ENCODE results near the gene GABARAPL2. TPM values are rescaled to one million over a fixed set of nuclear protein-coding genes. Genes with fewer than 3 reads are reported as not detected.
A peak's percentile ranks its signal among the peaks of the same experiment; 100 is the strongest.

Gene GABARAPL2
- total RNA-seq, 1 donor from 2014 or later: 87.0 TPM

GRCh38 chr16:75558846-75559401 lies 7.3 kb upstream of the GABARAPL2 start:
- TF ChIP-seq, protein P1, sequence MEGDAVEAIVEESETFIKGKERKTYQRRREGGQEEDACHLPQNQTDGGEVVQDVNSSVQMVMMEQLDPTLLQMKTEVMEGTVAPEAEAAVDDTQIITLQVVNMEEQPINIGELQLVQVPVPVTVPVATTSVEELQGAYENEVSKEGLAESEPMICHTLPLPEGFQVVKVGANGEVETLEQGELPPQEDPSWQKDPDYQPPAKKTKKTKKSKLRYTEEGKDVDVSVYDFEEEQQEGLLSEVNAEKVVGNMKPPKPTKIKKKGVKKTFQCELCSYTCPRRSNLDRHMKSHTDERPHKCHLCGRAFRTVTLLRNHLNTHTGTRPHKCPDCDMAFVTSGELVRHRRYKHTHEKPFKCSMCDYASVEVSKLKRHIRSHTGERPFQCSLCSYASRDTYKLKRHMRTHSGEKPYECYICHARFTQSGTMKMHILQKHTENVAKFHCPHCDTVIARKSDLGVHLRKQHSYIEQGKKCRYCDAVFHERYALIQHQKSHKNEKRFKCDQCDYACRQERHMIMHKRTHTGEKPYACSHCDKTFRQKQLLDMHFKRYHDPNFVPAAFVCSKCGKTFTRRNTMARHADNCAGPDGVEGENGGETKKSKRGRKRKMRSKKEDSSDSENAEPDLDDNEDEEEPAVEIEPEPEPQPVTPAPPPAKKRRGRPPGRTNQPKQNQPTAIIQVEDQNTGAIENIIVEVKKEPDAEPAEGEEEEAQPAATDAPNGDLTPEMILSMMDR (conservative IDR thresholded peaks at IDR 0.05): no peak
- no peak for DNase-seq (ENCODE audit: low read depth, low spot score)
- H3K27me3 Mint-ChIP-seq (ENCODE audit: low read depth): peaks cover 3% of the 10 kb centered on the region
- H3K4me3 Mint-ChIP-seq: peak overlapping the region; percentile 65
- H3K9me3 Mint-ChIP-seq: no peaks in the 10 kb centered on the region
- peak overlapping the region; percentile 10 for H3K27ac Mint-ChIP-seq (ENCODE audit: unreplicated experiment)
- H3K4me1 Mint-ChIP-seq: peaks cover 39% of the 10 kb centered on the region
- no peaks in the 10 kb centered on the region for H3K36me3 Mint-ChIP-seq (ENCODE audit: low read depth)

DNA sequence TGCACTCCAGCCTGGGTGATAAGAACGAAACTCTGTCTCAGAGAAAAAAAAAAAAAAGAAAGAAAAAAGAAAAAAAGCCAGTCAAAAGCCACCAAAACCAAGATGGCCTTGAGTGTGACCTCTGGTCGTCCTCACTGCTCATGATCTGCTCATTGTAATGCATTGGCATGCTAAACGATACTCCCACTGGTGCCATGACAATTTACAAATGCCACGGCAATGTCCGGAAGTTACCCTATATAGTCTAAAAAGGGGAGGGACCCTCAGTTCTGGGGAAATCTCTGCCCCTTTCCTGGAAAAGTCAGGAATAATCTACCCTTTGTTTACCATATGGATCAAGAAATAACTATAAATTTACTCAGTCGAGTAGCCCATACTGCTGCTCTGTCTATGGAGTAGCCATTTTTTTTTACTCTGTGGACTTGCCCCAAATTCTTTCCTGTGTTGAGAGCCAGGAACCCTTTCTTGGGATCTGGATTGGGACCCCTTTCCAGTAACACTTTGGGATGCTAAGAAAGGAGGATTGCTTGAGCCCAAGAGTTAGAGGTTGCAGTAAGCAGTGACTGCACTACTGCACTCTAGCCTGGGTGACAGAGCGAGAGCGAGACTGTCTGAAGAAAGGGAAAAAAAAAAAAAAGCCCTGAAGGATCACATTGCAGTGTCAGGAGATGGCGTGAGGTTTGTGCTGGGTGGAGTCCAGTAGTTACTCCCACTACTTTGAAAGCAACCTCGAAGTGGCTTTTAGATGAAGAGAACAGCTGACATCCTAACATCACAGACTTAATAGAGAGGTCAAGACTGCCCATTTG lies 6.4 kb upstream of the GABARAPL2 start:
- Mint-ChIP-seq H3K4me1 (peaks cover 34% of the 10 kb centered on the region), H3K9me3 (no peaks in the 10 kb centered on the region), H3K4me3 (peak overlapping the region; percentile 77), H3K36me3 (ENCODE audit: low read depth) (no peaks in the 10 kb centered on the region), H3K27me3 (ENCODE audit: low read depth) (peaks cover 7% of the 10 kb centered on the region), H3K27ac (ENCODE audit: unreplicated experiment) (peak overlapping the region; percentile 96)
- DNase-seq (ENCODE audit: low read depth, low spot score): no peak
- TF ChIP-seq, protein P1 (conservative IDR thresholded peaks at IDR 0.05): no peak

- Mint-ChIP-seq H3K27ac (ENCODE audit: unreplicated experiment) (peak overlapping the region; percentile 79), H3K36me3 (ENCODE audit: low read depth) (no peaks in the 10 kb centered on the region), H3K4me1 (peaks cover 24% of the 10 kb centered on the region), H3K27me3 (ENCODE audit: low read depth) (peaks cover 11% of the 10 kb centered on the region), H3K9me3 (no peaks in the 10 kb centered on the region), H3K4me3 (peak overlapping the region; percentile 97)
- no peak for DNase-seq (ENCODE audit: low read depth, low spot score)
- TF ChIP-seq, protein P1 (conservative IDR thresholded peaks at IDR 0.05): no peak
These were observed 539 bp upstream of the GABARAPL2 start for GRCh38 chr16:75565640-75566039.

DNA sequence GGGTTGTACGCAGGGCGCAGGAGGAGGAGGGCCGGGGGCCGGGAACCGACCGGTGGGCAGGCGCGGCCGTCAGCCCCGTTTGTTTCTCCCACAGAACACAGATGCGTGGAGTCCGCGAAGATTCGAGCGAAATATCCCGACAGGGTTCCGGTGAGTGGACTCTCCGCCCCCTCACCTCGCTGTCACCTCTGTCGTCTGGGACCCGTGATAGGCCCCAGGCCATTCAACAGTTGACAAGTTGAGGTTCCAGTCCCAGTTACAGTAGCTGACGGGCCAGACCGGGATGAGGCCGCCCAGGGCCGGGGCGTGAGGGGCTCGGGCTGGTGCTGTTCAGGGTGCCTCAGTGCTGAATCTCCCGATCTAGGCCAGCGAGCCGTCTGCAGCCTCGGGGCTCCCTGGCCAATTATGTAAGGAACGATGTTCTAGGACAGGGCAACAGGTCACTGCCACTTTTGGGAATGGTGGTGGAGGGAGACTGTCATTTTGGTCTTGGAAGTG lies 628 bp downstream of the GABARAPL2 start:
- DNase-seq (ENCODE audit: low read depth, low spot score): no peak
- Mint-ChIP-seq H3K9me3 (no peaks in the 10 kb centered on the region), H3K4me3 (peak overlapping the region; percentile 97), H3K36me3 (ENCODE audit: low read depth) (no peaks in the 10 kb centered on the region), H3K27me3 (ENCODE audit: low read depth) (peaks cover 11% of the 10 kb centered on the region), H3K4me1 (peaks cover 22% of the 10 kb centered on the region), H3K27ac (ENCODE audit: unreplicated experiment) (no peak overlapping the region)
- TF ChIP-seq, protein P1 (conservative IDR thresholded peaks at IDR 0.05): no peak

DNA sequence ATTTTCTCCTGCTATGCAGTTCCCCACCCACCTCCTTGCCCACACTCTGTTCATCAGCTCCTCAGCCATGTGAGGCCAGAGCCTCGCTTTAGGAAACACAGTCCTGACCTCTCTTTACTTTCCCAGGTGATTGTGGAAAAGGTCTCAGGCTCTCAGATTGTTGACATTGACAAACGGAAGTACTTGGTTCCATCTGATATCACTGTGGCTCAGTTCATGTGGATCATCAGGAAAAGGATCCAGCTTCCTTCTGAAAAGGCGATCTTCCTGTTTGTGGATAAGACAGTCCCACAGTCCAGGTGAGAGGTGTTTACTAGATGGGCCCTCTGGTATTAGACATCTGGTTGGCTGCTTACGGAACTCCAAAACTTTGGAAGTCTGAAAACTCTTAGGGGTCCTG lies 1.7 kb downstream of the GABARAPL2 start:
- TF ChIP-seq, protein P1 (conservative IDR thresholded peaks at IDR 0.05): no peak
- H3K27ac Mint-ChIP-seq (ENCODE audit: unreplicated experiment): no peak overlapping the region
- no peaks in the 10 kb centered on the region for H3K36me3 Mint-ChIP-seq (ENCODE audit: low read depth)
- H3K4me1 Mint-ChIP-seq: peaks cover 22% of the 10 kb centered on the region
- H3K9me3 Mint-ChIP-seq: no peaks in the 10 kb centered on the region
- peaks cover 11% of the 10 kb centered on the region for H3K27me3 Mint-ChIP-seq (ENCODE audit: low read depth)
- H3K4me3 Mint-ChIP-seq: peak overlapping the region; percentile 97
- no peak for DNase-seq (ENCODE audit: low read depth, low spot score)
